Camera-type eye (tissue), 1 donor: Measurements from ENCODE around the gene ZC2HC1B. TPM values are rescaled to one million over a fixed set of nuclear protein-coding genes. Genes with fewer than 3 reads are reported as not detected.

ENCODE experiments used
- total RNA-seq: library from RNA; depleted of rRNA; stranded (reverse); fragments of >200 nt; gene quantifications from one replicate; pipeline ENCODE4 v1.2.3, GENCODE V29; 2014

The ZC2HC1B gene
- not detected for total RNA-seq

GRCh38 chr6:143864234-143864633 is at the start of gene ZC2HC1B:
Gene ZC2HC1B, plus strand, starts transcription at chr6:143864474. Its CDS starts 66 bp downstream, at chr6:143864540.

GRCh38 chr6:143842902-143843676 is 21.2 kb upstream of the ZC2HC1B start, which contains the start of gene LTV1:
Gene LTV1, plus strand, starts transcription at chr6:143843338. Its CDS starts 140 bp downstream, at chr6:143843478.

Other genes starting within 250 kb of the ZC2HC1B start
- gene PHACTR2, start 186.5 kb upstream of the ZC2HC1B start, total RNA-seq, result 92.0 TPM
- gene LTV1, start 21.1 kb upstream of the ZC2HC1B start, total RNA-seq, result 15.0 TPM
- gene PLAGL1, start 143.8 kb downstream of the ZC2HC1B start, total RNA-seq, result 61.9 TPM
- gene SF3B5, start 231.1 kb downstream of the ZC2HC1B start, total RNA-seq, result 53.1 TPM